ENCODE data around the gene GTF3C4. TPM values are rescaled to one million over a fixed set of nuclear protein-coding genes. Genes with fewer than 3 reads are reported as not detected.

Gene GTF3C4, protein sequence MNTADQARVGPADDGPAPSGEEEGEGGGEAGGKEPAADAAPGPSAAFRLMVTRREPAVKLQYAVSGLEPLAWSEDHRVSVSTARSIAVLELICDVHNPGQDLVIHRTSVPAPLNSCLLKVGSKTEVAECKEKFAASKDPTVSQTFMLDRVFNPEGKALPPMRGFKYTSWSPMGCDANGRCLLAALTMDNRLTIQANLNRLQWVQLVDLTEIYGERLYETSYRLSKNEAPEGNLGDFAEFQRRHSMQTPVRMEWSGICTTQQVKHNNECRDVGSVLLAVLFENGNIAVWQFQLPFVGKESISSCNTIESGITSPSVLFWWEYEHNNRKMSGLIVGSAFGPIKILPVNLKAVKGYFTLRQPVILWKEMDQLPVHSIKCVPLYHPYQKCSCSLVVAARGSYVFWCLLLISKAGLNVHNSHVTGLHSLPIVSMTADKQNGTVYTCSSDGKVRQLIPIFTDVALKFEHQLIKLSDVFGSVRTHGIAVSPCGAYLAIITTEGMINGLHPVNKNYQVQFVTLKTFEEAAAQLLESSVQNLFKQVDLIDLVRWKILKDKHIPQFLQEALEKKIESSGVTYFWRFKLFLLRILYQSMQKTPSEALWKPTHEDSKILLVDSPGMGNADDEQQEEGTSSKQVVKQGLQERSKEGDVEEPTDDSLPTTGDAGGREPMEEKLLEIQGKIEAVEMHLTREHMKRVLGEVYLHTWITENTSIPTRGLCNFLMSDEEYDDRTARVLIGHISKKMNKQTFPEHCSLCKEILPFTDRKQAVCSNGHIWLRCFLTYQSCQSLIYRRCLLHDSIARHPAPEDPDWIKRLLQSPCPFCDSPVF
- total RNA-seq (10 to 100 TPM in 2 of 9 donors, 1 to 10 TPM in 7; 7.7 to 11.7 (median 9.3) TPM), polyA plus RNA-seq (1 to 10 TPM; 1.4 to 7.3 TPM)
- long read RNA-seq, donor 1, full-length matches to known transcripts: 22 of 23 reads
- long read RNA-seq, donor 1, partial matches to known transcripts: 1 of 23 reads
- long read RNA-seq, donor 1, other reads (novel, unspliced or antisense): 0 of 23 reads
- long read RNA-seq, donor 2, partial matches to known transcripts: 1 of 3 reads
- long read RNA-seq, donor 2, other reads (novel, unspliced or antisense): 2 of 3 reads
- long read RNA-seq, donor 3, full-length matches to known transcripts: 22 of 25 reads
- long read RNA-seq, donor 3, partial matches to known transcripts: 2 of 25 reads
- long read RNA-seq, donor 3, other reads (novel, unspliced or antisense): 1 of 25 reads

DNA sequence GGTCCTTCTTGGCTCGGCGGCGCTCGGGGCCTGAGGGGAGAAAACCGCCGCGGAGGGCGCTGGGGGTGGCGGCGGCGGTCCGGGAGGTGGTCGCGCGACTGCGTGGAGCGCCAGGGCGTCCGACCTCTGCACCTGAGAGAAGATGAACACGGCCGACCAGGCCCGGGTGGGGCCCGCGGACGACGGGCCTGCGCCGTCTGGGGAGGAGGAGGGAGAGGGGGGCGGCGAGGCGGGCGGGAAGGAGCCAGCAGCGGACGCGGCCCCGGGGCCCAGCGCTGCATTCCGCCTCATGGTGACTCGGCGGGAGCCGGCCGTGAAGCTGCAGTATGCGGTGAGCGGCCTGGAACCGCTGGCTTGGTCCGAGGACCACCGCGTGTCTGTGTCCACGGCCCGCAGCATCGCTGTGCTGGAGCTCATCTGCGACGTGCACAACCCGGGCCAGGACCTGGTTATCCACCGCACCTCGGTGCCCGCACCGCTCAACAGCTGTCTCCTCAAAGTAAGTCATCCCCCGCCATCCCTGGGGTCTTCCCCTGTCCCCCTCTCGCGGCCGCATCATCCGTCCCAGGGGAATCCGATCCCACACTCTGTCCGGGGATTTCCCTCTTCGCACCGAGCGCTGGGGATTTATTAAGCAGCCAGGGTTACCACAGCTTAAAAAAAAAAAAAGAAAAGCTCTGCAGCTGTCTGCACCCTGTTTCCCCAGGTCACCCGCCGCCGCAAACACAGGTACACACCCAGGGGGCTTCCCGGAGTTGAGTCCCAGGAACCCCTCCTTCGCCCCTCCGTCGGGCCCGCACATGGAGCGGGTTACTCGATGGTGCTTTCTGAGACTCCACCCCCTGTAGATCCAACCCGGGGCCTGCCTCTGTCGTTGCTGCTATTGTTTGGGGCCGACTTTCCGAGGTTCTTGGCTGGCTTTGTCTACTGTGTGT lies at the start of gene GTF3C4:
Gene GTF3C4 (plus strand): TSS at position 8 of the 935 bp plus-strand sequence. CDS start 135 bp downstream, at position 143.
- ATAC-seq (peak in 3 of 4 donors; percentile 85 to 90 (median 89)), DNase-seq (peak in 4 of 5 donors; percentile 6 to 93 (median 64))
- H3K4me1 ChIP-seq: peaks cover 0 to 44% (median 28%) of the 10 kb centered on the region in 12 donors
- H3K9me3 ChIP-seq: no peaks in the 10 kb centered on the region
- intact Hi-C loops (cut with DNase I): loop anchor here in 6 of 10 donors (2.0 to 10.0 kb wide), 7 partner anchors 124 to 256 kb away; partner anchors contain the start of genes AK8 (in 1 of the 6), CFAP77 (in 1 of the 6) and SPACA9 (in 1 of the 6)
- 0 to 1% (median 0%) methylated on average over 43 to 82 of the region's 82 CpGs for WGBS, 4 donors
- peak within 1 kb of the TSS; percentile 61 to 98 (median 88) for H3K4me3 ChIP-seq
- peak within 1 kb of the TSS; percentile 80 to 100 (median 97) for H3K27ac ChIP-seq
- peaks cover 0 to 3% (median 0%) of the 10 kb centered on the region in 9 donors for H3K36me3 ChIP-seq
- TF ChIP-seq, protein P1, sequence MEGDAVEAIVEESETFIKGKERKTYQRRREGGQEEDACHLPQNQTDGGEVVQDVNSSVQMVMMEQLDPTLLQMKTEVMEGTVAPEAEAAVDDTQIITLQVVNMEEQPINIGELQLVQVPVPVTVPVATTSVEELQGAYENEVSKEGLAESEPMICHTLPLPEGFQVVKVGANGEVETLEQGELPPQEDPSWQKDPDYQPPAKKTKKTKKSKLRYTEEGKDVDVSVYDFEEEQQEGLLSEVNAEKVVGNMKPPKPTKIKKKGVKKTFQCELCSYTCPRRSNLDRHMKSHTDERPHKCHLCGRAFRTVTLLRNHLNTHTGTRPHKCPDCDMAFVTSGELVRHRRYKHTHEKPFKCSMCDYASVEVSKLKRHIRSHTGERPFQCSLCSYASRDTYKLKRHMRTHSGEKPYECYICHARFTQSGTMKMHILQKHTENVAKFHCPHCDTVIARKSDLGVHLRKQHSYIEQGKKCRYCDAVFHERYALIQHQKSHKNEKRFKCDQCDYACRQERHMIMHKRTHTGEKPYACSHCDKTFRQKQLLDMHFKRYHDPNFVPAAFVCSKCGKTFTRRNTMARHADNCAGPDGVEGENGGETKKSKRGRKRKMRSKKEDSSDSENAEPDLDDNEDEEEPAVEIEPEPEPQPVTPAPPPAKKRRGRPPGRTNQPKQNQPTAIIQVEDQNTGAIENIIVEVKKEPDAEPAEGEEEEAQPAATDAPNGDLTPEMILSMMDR (IDR thresholded peaks at IDR 0.05): no peak
- no peak for TF ChIP-seq POLR2A (IDR thresholded peaks at IDR 0.05)
- no peaks in the 10 kb centered on the region for H3K27me3 ChIP-seq

DNA sequence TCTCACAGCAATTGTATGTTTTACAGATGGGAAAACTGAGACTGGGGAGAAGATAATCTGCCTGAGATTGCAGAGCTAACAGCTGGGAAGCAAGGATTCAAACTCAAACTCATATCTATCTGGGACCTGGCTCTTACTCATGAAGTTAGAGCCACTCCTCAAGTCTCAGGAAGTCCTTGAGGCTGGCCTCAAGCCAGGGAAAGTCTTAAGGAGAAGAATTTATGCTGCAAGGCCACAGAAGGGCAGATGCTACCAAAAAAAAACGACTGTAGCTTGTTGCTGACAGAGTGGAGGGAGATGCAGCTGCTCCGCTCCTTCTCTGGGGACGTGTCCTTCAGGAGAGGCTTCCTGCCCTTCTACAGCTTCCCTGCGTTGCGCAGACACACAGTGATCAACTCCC lies 48.1 kb upstream of the GTF3C4 start:
- Histone ChIP-seq H3K4me1 (no peaks in the 10 kb centered on the region), H3K27me3 (no peaks in the 10 kb centered on the region), H3K4me3 (no peak overlapping the region), H3K27ac (no peak overlapping the region), H3K9me3 (no peaks in the 10 kb centered on the region), H3K36me3 (peaks cover 0 to 87% (median 54%) of the 10 kb centered on the region in 9 donors)
- 62 to 78% (median 67%) methylated on average over 5 of the region's 5 CpGs for WGBS, 4 donors
- intact Hi-C loops (cut with DNase I): no loop called here
- ATAC-seq (no peak), DNase-seq (peak in 1 of 5 donors; percentile 35)
- TF ChIP-seq, protein P1 (IDR thresholded peaks at IDR 0.05): no peak
- no peak for TF ChIP-seq POLR2A (IDR thresholded peaks at IDR 0.05)

DNA sequence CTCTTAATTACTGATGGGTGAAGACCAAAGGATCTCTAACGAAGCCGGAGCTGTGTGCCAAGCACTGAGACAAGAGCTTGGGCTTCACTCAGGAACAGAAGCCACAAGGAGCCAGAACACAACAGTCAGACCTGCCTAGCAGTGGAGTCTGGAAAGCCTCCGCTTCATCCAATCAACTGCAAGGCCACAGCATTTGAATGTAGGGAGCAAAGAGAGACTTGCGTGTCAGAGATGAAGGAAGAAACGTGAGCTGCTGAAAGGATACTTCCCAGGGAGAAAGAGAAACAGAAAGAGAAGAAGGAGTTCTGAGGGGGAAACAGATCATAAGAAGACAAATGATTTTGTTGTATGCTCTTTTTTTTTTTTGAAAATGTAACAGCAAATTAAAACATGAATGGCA lies 44.0 kb upstream of the GTF3C4 start:
- TF ChIP-seq, protein P1 (IDR thresholded peaks at IDR 0.05): no peak
- no peak for TF ChIP-seq POLR2A (IDR thresholded peaks at IDR 0.05)
- no peak overlapping the region for H3K4me3 ChIP-seq
- no peaks in the 10 kb centered on the region for H3K4me1 ChIP-seq
- no peaks in the 10 kb centered on the region for H3K27me3 ChIP-seq
- 90 to 95% (median 91%) methylated on average over 5 of the region's 5 CpGs for WGBS, 4 donors
- intact Hi-C loops (cut with DNase I): no loop called here
- H3K36me3 ChIP-seq: peaks cover 0 to 87% (median 66%) of the 10 kb centered on the region in 9 donors
- H3K9me3 ChIP-seq: no peaks in the 10 kb centered on the region
- no peak overlapping the region for H3K27ac ChIP-seq
- ATAC-seq: no peak
- DNase-seq: no peak

Measured in heart left ventricle (tissue), 16 donors.